ENCODE results near the gene WDR62.

The WDR62 gene

DNA sequence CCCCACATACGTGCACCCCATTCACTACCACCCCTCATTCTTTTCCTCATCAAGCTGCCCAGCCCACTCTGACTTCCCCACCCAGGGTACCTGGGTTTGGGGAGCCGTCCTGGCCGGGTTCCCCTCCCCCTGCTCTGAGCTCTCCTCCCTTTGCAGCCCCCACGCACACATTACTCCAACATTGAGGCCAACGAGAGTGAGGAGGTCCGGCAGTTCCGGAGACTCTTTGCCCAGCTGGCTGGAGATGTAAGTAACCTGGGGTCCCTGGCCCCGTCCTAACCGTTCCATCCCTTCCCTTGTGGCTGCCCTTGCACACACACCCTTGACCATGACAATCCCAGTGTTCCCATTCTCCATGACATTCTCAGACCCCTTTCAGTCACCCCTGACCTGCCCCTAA is 87.8 kb downstream of the WDR62 start:
- TF ChIP-seq, protein P1, sequence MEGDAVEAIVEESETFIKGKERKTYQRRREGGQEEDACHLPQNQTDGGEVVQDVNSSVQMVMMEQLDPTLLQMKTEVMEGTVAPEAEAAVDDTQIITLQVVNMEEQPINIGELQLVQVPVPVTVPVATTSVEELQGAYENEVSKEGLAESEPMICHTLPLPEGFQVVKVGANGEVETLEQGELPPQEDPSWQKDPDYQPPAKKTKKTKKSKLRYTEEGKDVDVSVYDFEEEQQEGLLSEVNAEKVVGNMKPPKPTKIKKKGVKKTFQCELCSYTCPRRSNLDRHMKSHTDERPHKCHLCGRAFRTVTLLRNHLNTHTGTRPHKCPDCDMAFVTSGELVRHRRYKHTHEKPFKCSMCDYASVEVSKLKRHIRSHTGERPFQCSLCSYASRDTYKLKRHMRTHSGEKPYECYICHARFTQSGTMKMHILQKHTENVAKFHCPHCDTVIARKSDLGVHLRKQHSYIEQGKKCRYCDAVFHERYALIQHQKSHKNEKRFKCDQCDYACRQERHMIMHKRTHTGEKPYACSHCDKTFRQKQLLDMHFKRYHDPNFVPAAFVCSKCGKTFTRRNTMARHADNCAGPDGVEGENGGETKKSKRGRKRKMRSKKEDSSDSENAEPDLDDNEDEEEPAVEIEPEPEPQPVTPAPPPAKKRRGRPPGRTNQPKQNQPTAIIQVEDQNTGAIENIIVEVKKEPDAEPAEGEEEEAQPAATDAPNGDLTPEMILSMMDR (conservative IDR thresholded peaks at IDR 0.05; ENCODE audit: low read depth, low read length): no peak
- no peak overlapping the region for H3K4me3 ChIP-seq (ENCODE audit: low read length)
- no peak for DNase-seq (ENCODE audit: low read depth)

DNA sequence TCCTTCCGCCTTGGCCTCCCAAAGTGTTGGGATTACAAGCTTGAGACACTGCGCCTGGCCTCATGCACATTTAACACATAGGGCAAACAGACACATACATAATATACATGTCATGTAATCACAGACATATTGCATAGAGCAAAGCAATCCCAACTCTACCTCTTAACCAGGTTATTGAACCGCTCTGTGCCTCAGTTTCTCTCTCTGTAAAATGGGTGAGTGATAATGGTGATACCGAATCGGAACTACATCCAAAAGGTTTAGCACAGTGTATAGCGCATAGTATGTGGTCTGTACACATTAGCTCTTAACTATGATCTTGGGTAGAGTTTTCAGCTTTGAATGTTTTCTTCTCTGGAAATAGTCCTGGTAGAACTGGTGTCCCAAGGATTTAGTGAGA is 89.9 kb downstream of the WDR62 start:
- TF ChIP-seq, protein P1 (conservative IDR thresholded peaks at IDR 0.05; ENCODE audit: low read depth, low read length): no peak
- no peak for DNase-seq (ENCODE audit: low read depth)
- H3K4me3 ChIP-seq (ENCODE audit: low read length): no peak overlapping the region

DNA sequence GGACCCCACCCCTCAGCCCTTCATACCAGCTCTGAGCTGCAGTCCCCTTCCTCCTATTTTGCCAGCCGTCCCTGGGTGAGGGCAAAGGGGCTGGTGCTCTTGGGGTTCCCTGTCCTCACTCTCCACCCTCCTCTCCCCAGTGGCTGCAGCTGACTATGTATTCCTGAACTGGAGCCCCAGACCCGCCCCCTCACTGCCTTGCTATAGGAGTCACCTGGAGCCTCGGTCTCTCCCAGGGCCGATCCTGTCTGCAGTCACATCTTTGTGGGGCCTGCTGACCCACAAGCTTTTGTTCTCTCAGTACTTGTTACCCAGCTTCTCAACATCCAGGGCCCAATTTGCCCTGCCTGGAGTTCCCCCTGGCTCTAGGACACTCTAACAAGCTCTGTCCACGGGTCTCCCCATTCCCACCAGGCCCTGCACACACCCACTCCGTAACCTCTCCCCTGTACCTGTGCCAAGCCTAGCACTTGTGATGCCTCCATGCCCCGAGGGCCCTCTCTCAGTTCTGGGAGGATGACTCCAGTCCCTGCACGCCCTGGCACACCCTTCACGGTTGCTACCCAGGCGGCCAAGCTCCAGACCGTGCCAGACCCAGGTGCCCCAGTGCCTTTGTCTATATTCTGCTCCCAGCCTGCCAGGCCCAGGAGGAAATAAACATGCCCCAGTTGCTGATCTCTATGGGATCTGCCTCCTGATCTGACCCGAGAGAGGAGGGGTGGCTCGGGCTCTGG is 95.1 kb downstream of the WDR62 start:
- DNase-seq (ENCODE audit: low read depth): no peak
- TF ChIP-seq, protein P1 (conservative IDR thresholded peaks at IDR 0.05; ENCODE audit: low read depth, low read length): no peak

DNA sequence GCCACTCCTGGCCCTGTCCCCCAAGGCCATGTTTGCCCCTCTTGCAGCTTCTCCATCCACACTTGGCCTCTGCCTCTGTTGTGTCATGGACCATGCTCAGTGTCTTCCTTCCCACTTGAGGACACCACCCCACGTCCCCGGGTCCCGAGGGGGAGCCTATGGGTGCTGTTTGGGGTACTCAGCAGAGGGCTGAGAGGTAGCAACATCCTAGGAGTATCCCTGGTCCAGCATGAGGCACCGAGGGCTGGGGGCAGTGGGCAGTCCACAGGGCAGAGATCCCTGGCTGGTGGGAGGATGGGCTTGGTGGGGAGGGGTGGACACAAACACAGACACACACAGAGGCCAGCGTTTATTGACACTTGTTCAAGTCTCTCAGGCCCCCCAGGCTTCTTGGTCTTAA is 95.9 kb downstream of the WDR62 start:
- no peak for DNase-seq (ENCODE audit: low read depth)
- no peak overlapping the region for H3K4me3 ChIP-seq (ENCODE audit: low read length)
- TF ChIP-seq, protein P1 (conservative IDR thresholded peaks at IDR 0.05; ENCODE audit: low read depth, low read length): no peak

More for the DNA sequence above, 95.1 kb downstream of the WDR62 start:
- no peak overlapping the region for H3K4me3 ChIP-seq (ENCODE audit: low read length)

DNA sequence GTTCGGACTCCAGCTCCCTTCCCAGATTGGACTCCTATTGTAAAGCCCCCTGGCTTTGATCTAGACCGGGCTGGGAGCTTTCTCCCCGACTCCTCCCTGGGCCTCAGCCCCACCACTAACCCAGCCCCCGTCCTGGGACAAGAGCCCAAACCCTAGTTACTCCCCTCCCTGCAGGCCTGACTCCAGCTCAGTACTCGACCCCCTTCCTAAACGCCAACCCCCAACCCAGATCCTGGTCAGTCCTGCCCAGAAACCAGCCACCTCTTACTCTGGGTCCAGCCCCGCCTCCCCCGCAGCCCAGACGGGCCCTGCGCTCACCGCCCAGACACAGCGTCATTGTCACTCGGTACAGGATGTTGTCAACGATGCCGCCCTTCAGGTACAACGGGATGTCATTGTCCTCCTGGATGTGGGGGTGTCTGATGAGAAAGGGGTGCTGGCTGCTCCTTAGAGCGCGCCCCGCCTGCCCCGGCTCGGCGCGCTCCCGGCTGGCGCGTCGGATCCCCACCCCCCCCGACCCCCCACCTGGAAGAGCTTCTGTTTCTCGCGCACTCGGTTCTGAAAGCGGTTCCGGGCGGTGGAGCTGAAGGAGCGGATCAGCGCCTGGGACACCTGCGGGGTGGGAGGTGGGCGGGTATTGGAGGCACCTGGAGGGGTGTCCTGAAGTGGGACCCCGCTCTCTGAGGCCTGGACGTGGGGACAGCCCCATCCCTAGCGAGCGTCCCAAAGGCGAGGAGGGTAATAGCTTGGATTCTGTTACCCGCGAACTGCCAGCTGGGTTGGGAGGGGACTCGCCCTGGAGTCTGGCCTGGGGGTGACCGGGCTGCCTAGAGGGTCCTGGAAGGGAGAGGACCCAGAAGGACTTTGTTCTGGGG is 96.7 kb downstream of the WDR62 start:
- DNase-seq (ENCODE audit: low read depth): no peak
- TF ChIP-seq, protein P1 (conservative IDR thresholded peaks at IDR 0.05; ENCODE audit: low read depth, low read length): no peak
- peak overlapping the region; percentile 21 for H3K4me3 ChIP-seq (ENCODE audit: low read length)

DNA sequence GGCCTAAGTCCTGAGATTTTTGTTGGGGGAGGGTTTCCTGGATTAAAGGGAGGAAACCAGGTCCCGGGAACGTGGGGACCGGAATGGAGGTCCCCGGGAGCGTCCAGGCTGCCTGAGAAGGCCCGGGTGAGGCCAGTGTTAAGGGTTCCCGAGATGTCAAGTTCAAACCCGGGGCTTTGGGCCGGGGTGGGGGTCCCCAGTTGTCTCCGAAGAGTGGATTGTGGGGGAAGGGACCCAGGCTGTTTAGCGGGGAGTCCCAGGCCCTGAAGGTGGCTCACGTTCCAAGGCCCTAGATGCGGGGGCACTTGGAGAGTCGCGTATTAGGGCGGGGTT is 97.3 kb downstream of the WDR62 start:
- no peak for DNase-seq (ENCODE audit: low read depth)
- TF ChIP-seq, protein P1 (conservative IDR thresholded peaks at IDR 0.05; ENCODE audit: low read depth, low read length): no peak
- peak overlapping the region; percentile 21 for H3K4me3 ChIP-seq (ENCODE audit: low read length)
